GM10248 (cell line): Measurements from ENCODE around the gene PKNOX2.
A peak's percentile ranks its signal among the peaks of the same experiment; 100 is the strongest.

Experiments used
- CTCF ChIA-PET: fragments of 300-600 bp; sonication (Branson Sonifier 250); formaldehyde crosslinking; extraction: SDS; loops from one replicate; lab custom pipeline; 2021; ENCODE audit warnings: antibody characterized with exemption; lab: Yijun Ruan, JAX
- POLR2A ChIA-PET: fragments of 350-650 bp; sonication (Branson Sonifier 250); formaldehyde crosslinking; extraction: SDS; loops from one replicate; lab custom pipeline; 2020; ENCODE audit warnings: antibody characterized with exemption; lab: Yijun Ruan, JAX
- DNase-seq: peaks from one replicate; pipeline ENCODE4 v3.0.0; 2012; ENCODE audit errors: extremely low spot score
- TF ChIP-seq, protein P1 (sequence below): IDR thresholded peaks from 2 replicates; pipeline ENCODE4 v1.5.1; 2012; ENCODE audit warnings: mild to moderate bottlenecking, low read depth; ENCODE audit errors: extremely low read depth, missing control alignments, control extremely low read depth

PKNOX2 gene

DNA sequence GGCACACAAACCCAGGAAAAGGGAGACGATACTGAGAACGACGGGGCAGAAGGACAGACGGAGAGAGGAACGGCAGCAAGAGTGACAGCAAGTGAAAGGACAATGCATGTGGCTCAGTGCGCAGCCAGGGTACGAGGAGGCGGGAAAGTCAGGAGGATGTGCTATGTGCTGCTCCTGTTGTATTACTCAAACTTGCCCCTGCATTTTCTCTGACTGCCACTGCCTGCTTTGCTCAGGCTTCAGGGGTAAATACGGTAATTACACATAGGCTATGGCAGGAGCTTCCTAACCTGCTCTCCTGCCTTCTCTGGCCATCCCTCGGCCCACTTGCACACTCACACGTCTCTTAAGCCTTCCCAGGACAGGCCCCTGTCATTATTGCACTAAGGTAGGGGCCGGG lies 236.7 kb downstream of the PKNOX2 start:
- CTCF ChIA-PET = no interaction called here
- POLR2A ChIA-PET = no interaction called here
- DNase-seq = no peak
- TF ChIP-seq, protein P1, sequence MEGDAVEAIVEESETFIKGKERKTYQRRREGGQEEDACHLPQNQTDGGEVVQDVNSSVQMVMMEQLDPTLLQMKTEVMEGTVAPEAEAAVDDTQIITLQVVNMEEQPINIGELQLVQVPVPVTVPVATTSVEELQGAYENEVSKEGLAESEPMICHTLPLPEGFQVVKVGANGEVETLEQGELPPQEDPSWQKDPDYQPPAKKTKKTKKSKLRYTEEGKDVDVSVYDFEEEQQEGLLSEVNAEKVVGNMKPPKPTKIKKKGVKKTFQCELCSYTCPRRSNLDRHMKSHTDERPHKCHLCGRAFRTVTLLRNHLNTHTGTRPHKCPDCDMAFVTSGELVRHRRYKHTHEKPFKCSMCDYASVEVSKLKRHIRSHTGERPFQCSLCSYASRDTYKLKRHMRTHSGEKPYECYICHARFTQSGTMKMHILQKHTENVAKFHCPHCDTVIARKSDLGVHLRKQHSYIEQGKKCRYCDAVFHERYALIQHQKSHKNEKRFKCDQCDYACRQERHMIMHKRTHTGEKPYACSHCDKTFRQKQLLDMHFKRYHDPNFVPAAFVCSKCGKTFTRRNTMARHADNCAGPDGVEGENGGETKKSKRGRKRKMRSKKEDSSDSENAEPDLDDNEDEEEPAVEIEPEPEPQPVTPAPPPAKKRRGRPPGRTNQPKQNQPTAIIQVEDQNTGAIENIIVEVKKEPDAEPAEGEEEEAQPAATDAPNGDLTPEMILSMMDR = no peak

DNA sequence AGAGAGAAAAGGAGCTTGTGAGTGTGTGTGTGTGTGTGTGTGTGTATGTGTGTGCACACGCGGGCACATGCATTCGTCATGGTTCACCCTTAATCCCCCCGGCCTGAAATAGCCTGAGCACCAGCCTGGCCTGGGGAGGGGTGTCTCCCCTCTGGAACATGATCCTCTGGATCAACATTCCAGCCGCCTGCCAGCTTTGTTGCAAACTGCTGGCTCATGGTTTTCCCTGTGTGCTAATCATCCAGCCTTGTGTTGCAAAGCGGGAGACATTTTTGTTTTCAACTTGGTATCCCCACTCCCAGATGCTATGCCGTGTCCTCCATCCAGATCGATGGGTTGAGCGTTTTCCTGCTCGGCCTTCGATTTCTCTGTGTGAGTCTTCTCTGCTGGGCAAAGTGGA lies 237.2 kb downstream of the PKNOX2 start:
- ChIA-PET CTCF (interaction anchor here (1.9 kb wide), 1 partner anchor 13 kb away, joined by 5 read pairs; no protein-coding TSS in a partner anchor), POLR2A (no interaction called here)
- TF ChIP-seq, protein P1 = no peak
- no peak for DNase-seq

DNA sequence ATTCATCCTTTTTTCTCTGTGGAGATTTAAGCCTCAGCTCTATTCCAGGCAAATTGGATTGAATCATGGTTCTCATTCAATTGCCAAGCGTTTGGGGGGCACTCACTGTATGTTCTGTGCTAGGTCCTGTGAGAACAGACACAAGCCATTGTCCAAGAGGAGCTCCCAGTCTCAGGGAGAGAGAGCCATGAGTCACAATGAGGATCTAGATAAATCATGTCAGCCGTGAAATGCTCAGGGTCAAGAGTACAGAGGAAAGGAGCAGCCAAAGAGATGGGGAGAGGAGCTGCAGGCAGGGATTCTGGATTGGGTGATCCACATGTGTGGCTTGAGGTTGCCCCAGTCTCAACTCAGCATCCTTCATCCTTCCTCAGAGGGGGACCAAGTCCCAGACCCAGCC lies 237.9 kb downstream of the PKNOX2 start:
- POLR2A ChIA-PET = no interaction called here
- DNase-seq = no peak
- TF ChIP-seq, protein P1 = no peak
- CTCF ChIA-PET = interaction anchor here (1.9 kb wide), 1 partner anchor 13 kb away, joined by 5 read pairs; no protein-coding TSS in a partner anchor

DNA sequence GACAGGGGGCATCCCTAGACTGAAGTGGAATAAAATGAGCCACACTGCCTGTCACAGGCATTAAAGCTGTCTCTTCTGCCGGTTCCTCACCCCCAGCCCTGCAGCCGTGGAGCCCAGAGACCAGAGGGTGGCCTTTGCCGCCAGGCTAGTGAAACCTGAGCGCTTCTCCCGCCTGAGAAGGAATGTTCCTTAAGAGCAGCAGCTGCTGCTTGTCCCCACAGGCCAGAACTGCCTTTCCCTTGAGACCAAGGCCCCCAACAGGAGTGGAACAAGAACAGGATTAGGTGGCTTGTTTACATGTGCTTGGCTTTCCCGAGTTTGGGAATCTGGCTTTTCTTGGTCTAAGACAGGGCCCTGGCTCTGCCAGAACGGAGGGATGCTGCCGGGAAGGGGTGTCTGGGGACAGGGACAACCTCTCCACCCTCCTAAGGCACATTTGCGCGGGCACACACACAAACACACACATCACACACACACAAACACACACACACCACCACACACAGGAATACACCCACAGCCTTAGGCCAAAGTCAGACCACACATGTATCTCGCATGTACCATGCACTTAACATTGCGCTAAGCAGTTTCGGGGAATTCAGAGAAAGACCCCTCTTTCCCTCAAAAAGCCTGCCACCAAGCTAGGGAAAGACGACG lies 239.7 kb downstream of the PKNOX2 start:
- POLR2A ChIA-PET = no interaction called here
- CTCF ChIA-PET = interaction anchor here (0.8 to 2.2 kb wide), 17 partner anchors 8 to 60 kb away, joined by 3 to 19 read pairs (median 5); no protein-coding TSS in a partner anchor
- TF ChIP-seq, protein P1 = no peak
- no peak for DNase-seq

DNA sequence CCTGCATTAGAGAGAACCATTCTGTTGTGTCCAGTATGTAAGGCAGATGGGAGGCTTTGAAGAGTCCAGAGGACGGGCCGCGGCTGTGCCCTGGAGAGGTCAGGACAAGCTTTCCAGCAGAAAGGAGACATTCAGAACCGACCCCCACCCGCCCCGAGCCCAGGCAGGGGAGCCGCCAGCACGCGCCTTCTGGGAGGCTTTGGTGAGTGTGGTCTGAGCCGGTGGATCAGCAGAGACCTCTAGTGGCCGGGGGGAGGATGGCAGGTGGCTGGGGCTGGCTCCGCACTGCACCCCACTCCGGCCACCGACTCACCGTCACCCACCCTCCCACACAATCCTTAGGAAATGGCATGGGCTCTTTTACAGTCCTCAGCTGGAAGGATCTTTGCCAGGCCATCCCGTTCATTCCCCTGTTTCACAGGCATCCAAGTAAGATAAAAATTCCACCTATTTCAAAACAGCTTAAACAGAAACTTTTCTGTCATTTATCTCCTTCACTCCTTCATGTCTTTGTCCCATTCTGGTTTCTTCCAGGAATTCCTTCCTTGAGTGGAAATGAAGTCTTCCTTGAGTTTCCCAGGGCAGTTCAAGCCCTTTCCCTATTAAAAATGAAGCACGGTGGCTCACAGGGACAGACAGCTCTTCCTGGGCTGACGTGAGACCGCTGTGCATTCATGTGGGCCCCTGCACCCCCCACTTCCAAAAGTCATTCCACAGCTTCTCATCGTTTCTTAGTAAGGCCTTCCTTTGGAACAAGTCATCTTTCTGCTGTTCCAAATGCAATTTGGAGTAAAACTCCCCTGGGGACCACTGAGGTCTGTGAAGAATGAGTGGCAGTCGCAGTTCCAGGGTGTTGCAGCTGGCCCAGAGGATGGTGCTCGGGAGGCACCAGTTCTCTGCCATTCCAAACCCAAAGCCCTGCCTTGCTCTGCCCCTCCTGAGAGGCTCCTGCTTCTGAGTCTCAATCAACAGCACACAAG lies 240.6 kb downstream of the PKNOX2 start:
- peak; percentile 86 for DNase-seq
- POLR2A ChIA-PET = no interaction called here
- CTCF ChIA-PET = interaction anchor here (0.7 to 2.2 kb wide), 23 partner anchors 9 to 424 kb away, joined by 3 to 19 read pairs (median 4); no protein-coding TSS in a partner anchor
- TF ChIP-seq, protein P1 = peak; percentile 97

DNA sequence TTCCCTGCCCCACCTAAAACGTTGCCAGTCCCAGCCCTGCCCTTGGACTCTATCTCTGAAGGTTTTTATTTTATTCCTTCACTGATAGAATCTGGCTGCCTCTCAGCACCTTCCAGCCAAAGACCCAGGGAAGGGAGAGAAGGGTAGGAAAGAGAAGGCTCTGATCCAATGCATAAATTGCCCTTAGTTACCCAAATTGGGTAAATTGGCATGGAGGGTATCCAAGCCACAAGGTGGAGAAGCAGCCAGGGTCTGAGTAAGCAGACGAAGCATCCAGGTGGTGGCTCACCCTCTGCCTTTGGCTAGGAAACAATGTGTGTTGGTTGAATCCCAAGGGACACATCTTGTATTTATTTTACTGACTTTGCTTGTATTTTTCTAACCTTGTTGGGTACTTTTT lies 242.5 kb downstream of the PKNOX2 start:
- TF ChIP-seq, protein P1 = no peak
- POLR2A ChIA-PET = no interaction called here
- DNase-seq = no peak
- CTCF ChIA-PET = no interaction called here
